DMS114 treated with DMSO at 0.1 percent for 48 hours (cell line): ENCODE data around the gene SLC25A46.
A peak's percentile ranks its signal among the peaks of the same experiment; 100 is the strongest.
"Not testable (repeated sequence)": the region's sequence is repeated elsewhere in the genome, so short reads cannot be mapped to it uniquely, and the experiment has no call there.

Experiments
- DNase-seq: peaks from one replicate; lab custom pipeline; 2025; ENCODE audit not compliant: unreplicated experiment; lab: John Stamatoyannopoulos, UW

Gene SLC25A46

GRCh38 chr5:110738812-110739651, at the start of gene SLC25A46:
Gene SLC25A46, plus strand, starts transcription at chr5:110739007. Its CDS starts 113 bp downstream, at chr5:110739120.
- peak; percentile 83 for DNase-seq

- DNase-seq = not testable (repeated sequence)
These were observed 48.2 kb upstream of the SLC25A46 start for GRCh38 chr5:110690587-110690986.

GRCh38 chr5:110692669-110693068, 46.1 kb upstream of the SLC25A46 start:
- DNase-seq = not testable (repeated sequence)

GRCh38 chr5:110702300-110702699, 36.5 kb upstream of the SLC25A46 start:
- no peak for DNase-seq

- no peak for DNase-seq
These were observed 36.1 kb upstream of the SLC25A46 start for GRCh38 chr5:110702704-110703103.

GRCh38 chr5:110703481-110703880, 35.3 kb upstream of the SLC25A46 start:
- no peak for DNase-seq

- no peak for DNase-seq
These were observed 33.5 kb upstream of the SLC25A46 start for GRCh38 chr5:110705349-110705748.

- no peak for DNase-seq
These were observed 31.5 kb upstream of the SLC25A46 start for GRCh38 chr5:110707260-110707844.

GRCh38 chr5:110716247-110717245, 22.3 kb upstream of the SLC25A46 start:
- DNase-seq = no peak

GRCh38 chr5:110718311-110718710, 20.5 kb upstream of the SLC25A46 start:
- no peak for DNase-seq

- DNase-seq = peak; percentile 54
These were observed 12.4 kb upstream of the SLC25A46 start, which contains the start of gene TMEM232 for GRCh38 chr5:110726249-110727024. Gene TMEM232, minus strand, starts transcription at chr5:110726671. Its CDS starts 59,319 bp downstream, at chr5:110667352.

- peak; percentile 20 for DNase-seq
These were observed 11.8 kb upstream of the SLC25A46 start for GRCh38 chr5:110727025-110727314.

- not testable (repeated sequence) for DNase-seq
These were observed 7.3 kb upstream of the SLC25A46 start for GRCh38 chr5:110731499-110731898.

GRCh38 chr5:110734101-110734500, 4.7 kb upstream of the SLC25A46 start:
- DNase-seq = no peak

GRCh38 chr5:110735556-110735955, 3.3 kb upstream of the SLC25A46 start:
- no peak for DNase-seq

GRCh38 chr5:110736753-110737152, 2.1 kb upstream of the SLC25A46 start:
- DNase-seq = no peak

GRCh38 chr5:110738503-110738811, 350 bp upstream of the SLC25A46 start:
- no peak for DNase-seq

GRCh38 chr5:110751902-110752762, 13.3 kb downstream of the SLC25A46 start:
- DNase-seq = no peak

- DNase-seq = no peak
These were observed 14.1 kb downstream of the SLC25A46 start for GRCh38 chr5:110752953-110753352.

- no peak for DNase-seq
These were observed 14.8 kb downstream of the SLC25A46 start for GRCh38 chr5:110753600-110753999.
